ENCODE results near the gene MGAT5B.

Gene MGAT5B

GRCh38 chr17:76879254-76879653 is 11.1 kb downstream of the MGAT5B start:
- DNase-seq (ENCODE audit: low read depth in 2 of 2), result no peak

GRCh38 chr17:76879691-76880090 is 11.5 kb downstream of the MGAT5B start:
- DNase-seq (ENCODE audit: low read depth in 2 of 2), result no peak

- DNase-seq (ENCODE audit: low read depth in 2 of 2), result no peak
These were observed 12.1 kb downstream of the MGAT5B start for GRCh38 chr17:76880268-76880667.

GRCh38 chr17:76880971-76881370 is 12.8 kb downstream of the MGAT5B start:
- DNase-seq (ENCODE audit: low read depth in 2 of 2), result no peak

- no peak for DNase-seq (ENCODE audit: low read depth in 2 of 2)
These were observed 13.2 kb downstream of the MGAT5B start for GRCh38 chr17:76881408-76881807.

- no peak for DNase-seq (ENCODE audit: low read depth in 2 of 2)
These were observed 13.8 kb downstream of the MGAT5B start for GRCh38 chr17:76881966-76882365.

- DNase-seq (ENCODE audit: low read depth in 2 of 2), result no peak
These were observed 15.7 kb downstream of the MGAT5B start for GRCh38 chr17:76883744-76884525.

- DNase-seq (ENCODE audit: low read depth in 2 of 2), result no peak
These were observed 17.0 kb downstream of the MGAT5B start for GRCh38 chr17:76884995-76885893.

GRCh38 chr17:76885894-76886290 is 17.7 kb downstream of the MGAT5B start:
- no peak for DNase-seq (ENCODE audit: low read depth in 2 of 2)

GRCh38 chr17:76886395-76886794 is 18.2 kb downstream of the MGAT5B start:
- DNase-seq (ENCODE audit: low read depth in 2 of 2), result no peak

GRCh38 chr17:76887802-76888201 is 19.6 kb downstream of the MGAT5B start:
- DNase-seq (ENCODE audit: low read depth in 2 of 2), result no peak

- no peak for DNase-seq (ENCODE audit: low read depth in 2 of 2)
These were observed 20.5 kb downstream of the MGAT5B start for GRCh38 chr17:76888661-76889060.

- no peak for DNase-seq (ENCODE audit: low read depth in 2 of 2)
These were observed 21.1 kb downstream of the MGAT5B start for GRCh38 chr17:76889323-76889722.

- no peak for DNase-seq (ENCODE audit: low read depth in 2 of 2)
These were observed 24.1 kb downstream of the MGAT5B start for GRCh38 chr17:76892329-76892728.

- no peak for DNase-seq (ENCODE audit: low read depth in 2 of 2)
These were observed 25.6 kb downstream of the MGAT5B start for GRCh38 chr17:76893623-76894334.

- DNase-seq (ENCODE audit: low read depth in 2 of 2), result no peak
These were observed 26.6 kb downstream of the MGAT5B start for GRCh38 chr17:76894842-76895241.

GRCh38 chr17:76897023-76897422 is 28.8 kb downstream of the MGAT5B start:
- DNase-seq (ENCODE audit: low read depth in 2 of 2), result no peak

- no peak for DNase-seq (ENCODE audit: low read depth in 2 of 2)
These were observed 31.2 kb downstream of the MGAT5B start for GRCh38 chr17:76899414-76899813.

GRCh38 chr17:76900723-76901122 is 32.5 kb downstream of the MGAT5B start:
- DNase-seq (ENCODE audit: low read depth in 2 of 2), result no peak

- DNase-seq (ENCODE audit: low read depth in 2 of 2), result no peak
These were observed 33.5 kb downstream of the MGAT5B start for GRCh38 chr17:76901542-76902197.

- no peak for DNase-seq (ENCODE audit: low read depth in 2 of 2)
These were observed 34.3 kb downstream of the MGAT5B start for GRCh38 chr17:76902476-76902875.

GRCh38 chr17:76903631-76904030 is 35.4 kb downstream of the MGAT5B start:
- DNase-seq (ENCODE audit: low read depth in 2 of 2), result no peak
